ENCODE results near the gene KCTD1.

KCTD1 gene

DNA sequence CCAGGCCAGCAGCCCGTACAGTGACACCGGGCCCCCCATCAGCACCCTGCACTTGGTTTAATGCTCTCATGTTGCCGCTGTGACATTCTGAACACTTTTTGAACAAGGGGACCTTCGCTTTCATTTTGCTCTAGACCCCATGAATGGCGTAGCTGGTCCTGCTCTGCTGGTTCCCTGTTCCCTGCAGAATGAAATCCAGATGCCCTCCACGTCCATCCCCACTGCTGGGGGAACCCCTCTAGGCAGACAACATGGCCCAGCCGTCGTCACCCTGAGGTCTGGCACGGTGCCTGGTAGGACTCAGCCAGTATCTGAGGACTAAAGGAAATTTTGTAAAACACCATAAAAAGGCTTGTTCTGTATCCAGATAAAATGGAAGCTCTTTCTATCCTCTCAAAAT, 128.6 kb downstream of the KCTD1 start:
- no peak for DNase-seq

DNA sequence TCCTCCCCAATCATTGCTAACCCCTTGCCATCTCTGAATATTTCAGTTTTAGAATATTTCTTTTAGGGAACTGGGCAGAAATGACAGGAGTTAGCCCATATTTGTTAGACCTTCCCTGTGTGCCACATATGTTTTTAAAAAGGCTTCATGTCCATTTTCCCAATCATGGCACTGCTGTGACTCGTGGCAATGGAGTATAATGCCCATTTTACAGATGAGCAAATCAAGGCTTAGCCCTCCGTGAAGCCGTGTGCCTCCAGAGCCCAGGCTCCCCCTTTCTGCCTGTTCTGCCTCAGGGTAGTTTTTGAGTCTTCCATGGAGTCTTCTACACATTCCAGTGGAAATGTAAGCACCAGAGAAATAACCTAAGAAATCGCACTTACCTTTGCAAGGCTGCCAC, 130.1 kb downstream of the KCTD1 start:
- no peak for DNase-seq

DNA sequence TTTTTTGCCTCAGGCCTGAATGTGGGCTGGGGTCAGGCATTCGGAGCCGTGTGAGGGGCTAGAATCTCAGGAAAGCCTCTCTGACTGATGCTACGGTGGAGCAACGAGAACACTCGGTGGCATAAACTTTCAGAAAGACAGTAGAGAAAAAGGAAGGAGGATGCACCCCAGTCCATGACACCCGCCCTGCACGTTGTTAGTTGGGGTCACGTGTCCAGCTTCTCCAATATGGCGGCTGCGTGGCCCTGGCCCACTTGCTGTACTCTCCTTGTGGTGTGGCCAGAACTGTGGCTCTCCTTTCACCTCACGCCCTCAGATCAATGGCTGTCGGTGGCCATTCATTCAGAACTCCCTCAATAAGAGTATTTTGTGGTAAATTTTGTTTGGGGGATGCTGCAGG, 131.2 kb downstream of the KCTD1 start:
- no peak for DNase-seq

DNA sequence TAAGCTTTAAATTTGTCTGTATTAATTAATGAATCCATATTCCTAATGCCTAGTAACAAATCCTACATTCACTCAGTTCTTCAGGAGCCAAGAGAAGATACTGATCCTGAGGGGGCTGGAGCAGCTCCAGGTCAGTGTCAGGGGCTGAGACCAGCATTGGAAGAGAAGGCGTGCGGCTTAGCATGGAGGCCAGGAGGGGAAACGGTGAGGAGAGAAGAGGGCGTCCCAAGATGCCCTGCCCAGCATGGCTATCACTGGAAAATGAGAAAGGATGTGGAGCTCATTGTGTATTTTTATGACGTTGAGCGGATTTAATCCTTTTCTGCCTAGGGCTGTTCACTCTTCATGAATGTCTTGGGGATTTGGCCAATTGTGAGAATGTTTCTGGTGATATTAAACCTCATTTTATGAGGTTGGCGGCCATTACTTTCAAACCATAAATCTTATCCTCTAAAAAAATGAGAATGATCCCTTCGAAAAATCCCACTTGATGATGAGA, 131.7 kb downstream of the KCTD1 start:
- DNase-seq: no peak

DNA sequence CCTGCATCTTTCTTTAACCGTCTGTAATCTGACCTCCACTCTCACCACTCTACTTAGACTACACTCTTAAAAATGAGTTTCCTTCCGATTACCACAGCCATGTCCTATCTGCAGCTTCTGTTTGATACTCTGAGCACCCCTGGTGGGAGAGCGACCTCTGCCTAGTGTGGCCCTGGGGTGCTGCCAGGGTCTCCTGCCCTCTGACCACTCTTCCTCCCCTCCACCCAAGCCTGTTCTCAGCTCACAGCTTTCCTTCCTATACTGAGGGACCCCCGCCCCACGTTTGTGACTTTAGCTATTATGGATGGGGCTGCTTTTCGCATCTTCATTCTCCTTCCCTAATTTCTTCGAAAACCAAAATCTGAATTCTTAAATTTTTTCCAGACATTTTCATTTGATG, 132.7 kb downstream of the KCTD1 start:
- DNase-seq: no peak

DNA sequence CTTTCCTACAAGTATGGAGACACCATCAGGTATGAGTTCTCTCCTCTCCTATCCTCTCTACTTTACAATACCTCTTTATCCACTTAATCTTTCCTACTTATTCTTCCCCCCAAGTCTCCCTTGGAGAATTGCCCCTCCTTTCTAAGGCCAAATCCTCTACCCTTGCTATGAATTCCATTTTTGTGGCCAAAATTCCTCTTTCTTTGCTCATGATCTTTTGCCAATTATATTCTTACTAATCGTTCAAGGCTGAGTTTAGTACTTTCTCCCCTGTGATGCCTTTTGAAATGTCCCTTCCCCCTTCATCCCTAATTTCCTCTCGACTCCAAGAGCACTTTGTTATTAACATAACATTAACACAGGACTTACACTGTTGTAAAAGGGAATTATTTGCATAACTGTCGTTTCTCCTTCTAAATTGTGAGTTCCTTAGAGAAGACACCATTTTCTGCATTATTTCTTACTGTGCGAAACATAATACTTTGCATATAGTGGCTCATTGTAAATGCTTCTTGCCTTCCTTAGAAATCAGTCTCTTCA, 133.4 kb downstream of the KCTD1 start:
- DNase-seq: no peak

DNA sequence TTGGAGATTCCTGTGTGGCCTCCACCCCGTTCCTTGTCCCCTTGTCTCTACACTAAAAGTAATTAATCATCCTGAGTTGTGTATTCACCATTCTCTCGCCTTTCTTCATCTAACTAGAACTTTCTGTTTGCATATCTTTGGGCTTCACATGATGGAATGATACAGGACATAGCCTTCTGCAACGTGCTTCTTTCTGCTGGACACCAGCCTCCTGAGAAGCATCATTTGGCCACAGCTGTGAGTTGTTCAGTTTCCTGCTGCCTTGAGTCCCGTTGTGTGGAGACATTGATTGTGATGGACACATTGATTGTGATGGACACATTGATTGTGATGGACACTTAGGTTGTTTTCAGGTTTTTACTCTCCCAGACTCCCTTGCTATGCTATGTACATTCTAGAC, 139.3 kb downstream of the KCTD1 start:
- no peak for DNase-seq

DNA sequence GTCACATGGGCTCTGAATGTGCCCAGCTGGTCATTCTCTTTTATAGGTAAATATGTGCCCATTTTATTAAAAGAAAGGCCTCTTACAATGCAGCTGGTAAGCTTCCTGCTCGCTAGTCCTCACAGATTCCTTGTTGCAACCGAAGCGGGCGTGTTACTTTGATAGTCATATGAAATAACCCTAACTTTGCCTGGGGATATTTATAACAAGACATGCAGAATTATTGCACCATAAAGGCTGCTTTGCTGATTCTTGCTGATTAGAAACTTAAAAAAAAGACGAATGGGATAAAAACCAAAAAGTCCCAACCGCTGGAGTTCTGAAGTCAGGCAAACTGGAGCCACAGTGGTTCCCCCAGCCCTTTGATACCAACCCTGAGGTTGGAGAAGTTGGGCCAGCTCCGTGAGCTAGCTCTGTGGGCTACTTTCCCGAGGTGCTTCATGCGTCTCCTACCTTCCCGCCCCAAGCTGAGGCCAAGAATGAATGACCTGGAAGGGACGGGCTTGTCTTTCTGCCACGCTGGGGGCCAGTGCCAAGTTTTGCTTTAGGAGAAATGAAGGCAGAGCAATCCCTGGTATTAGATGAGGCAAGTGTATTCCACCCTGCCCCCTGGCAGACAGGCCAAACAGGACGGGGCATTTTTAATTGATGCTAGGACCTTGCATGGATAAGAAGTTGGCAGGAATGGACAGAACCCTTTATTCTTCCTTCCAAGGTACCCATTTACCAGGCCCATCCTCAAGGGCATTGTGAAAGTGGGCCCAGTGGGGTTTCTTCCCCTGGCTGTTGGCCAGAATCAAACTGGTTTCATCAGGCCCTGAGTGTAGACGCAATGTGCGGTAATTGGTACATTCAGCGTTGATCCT, 140.4 kb downstream of the KCTD1 start:
- no peak for DNase-seq

DNA sequence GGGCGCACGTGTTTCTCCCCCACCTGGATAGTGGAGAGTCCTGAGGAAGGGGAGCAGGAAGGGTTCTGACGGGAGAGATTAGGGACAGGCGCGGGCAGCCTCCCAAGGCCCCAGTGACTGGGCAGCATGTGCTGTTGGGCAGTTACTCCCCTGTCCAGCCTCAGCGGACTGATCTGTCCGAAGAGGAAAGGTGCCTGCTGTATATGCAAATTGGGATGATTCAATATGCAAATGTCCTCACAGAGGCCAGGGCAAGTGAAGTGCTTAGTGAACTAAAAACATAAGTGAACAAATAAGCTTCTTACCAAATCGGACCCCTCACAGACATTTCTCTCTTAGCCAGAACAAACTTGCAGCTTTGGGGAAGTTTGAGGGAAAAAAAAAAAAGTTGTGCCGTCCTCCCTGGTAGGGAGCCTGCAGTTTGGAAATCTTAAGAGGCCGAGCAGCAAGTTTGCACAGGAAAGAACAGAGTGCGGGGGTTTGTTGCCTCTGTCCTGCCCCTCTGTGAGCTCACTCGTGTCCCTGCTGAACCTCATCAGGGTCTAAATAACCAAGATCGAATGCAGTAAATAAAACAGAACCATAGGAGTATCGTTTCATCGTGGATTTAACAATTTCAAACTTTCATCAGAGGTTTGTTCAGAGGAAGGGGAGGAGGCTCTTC, 141.4 kb downstream of the KCTD1 start:
- DNase-seq: no peak

DNA sequence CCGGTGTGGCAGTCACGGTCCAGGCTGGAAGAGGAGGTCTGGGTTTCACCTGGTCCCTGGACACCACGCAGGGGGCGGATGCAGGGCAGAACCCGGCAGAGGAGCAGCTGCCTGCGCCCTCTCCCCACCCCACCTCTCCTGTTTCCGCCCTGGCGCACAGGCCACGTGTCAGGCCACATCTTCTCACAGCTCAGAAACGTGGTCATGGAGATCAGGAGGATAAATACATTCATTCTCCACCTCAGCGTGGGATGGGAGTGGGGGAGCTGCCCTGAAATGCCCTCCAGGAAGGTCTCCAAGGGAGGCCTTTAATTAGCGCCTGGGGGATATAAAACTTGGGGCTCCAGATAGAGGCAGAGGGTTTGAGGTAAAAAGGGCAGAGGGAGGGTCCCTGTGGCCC, 142.0 kb downstream of the KCTD1 start:
- no peak for DNase-seq

DNA sequence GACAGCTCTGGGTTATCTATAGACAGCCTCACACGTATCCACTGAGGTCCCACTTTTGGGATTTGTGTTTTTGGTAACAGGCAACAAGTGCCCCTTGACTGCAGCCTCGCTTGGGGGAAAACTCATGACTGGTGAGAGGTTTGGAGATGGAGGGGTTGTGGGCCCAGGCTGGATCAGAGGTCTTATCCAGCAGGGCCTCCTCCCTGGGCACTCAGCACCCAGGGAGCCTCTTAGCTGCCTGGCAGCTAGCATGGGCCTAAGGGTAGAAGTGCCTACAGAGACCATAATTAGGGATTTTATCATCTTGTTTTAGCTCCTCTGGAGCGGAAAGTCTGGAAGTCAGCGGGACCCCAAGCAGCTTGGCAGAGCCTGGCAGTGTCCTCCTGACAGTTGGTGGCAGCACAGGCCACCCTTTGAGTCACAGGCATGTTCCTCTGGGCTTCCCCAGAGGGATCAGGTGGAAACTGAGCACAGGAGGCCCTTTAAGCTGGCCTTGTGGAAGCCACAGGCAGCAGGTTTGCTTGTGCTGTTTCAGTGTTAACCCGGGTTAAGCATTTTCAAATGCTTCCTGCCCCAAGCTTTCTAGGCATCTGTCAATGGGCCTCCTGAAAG, 143.1 kb downstream of the KCTD1 start:
- DNase-seq: peak; percentile 42
